ENCODE results near the gene CERS2.
A peak's percentile ranks its signal among the peaks of the same experiment; 100 is the strongest.
"Not testable (repeated sequence)": the region's sequence is repeated elsewhere in the genome, so short reads cannot be mapped to it uniquely, and the experiment has no call there.

The CERS2 gene

GRCh38 chr1:150961756-150962155, 12.9 kb downstream of the CERS2 start:
- no peak for TF ChIP-seq CTCF (conservative IDR thresholded peaks at IDR 0.05; ENCODE audit: low read depth, low read length)
- no peak overlapping the region for H3K4me3 ChIP-seq (ENCODE audit: low read depth, low read length)
- DNase-seq (ENCODE audit: low read depth) = no peak

DNA sequence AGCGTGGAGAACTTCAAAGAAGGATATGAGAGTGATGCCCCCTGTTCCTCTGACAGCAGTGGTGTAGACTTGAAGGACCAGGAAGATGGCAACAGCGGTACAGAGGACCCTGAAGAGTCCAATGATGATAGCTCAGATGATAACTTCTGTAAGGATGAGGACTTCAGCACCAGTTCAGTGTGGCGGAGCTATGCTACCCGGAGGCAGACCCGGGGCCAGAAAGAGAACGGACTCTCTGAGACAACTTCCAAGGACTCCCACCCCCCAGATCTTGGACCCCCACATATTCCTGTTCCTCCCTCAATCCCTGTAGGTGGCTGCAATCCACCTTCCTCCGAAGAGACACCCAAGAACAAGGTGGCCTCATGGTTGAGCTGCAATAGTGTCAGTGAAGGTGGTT, 14.0 kb downstream of the CERS2 start:
- DNase-seq (ENCODE audit: low read depth) = no peak
- no peak overlapping the region for H3K4me3 ChIP-seq (ENCODE audit: low read depth, low read length)
- TF ChIP-seq CTCF (conservative IDR thresholded peaks at IDR 0.05; ENCODE audit: low read depth, low read length) = no peak

GRCh38 chr1:150957666-150958065, 17.0 kb downstream of the CERS2 start:
- DNase-seq (ENCODE audit: low read depth) = no peak
- no peak for TF ChIP-seq CTCF (conservative IDR thresholded peaks at IDR 0.05; ENCODE audit: low read depth, low read length)
- no peak overlapping the region for H3K4me3 ChIP-seq (ENCODE audit: low read depth, low read length)

- H3K4me3 ChIP-seq (ENCODE audit: low read depth, low read length) = no peak overlapping the region
Observed at GRCh38 chr1:150955280-150955679, 19.4 kb downstream of the CERS2 start.

GRCh38 chr1:150954708-150955107, 19.9 kb downstream of the CERS2 start:
- TF ChIP-seq CTCF (conservative IDR thresholded peaks at IDR 0.05; ENCODE audit: low read depth, low read length) = no peak
- H3K4me3 ChIP-seq (ENCODE audit: low read depth, low read length) = no peak overlapping the region
- DNase-seq (ENCODE audit: low read depth) = no peak

More at GRCh38 chr1:150955280-150955679, 19.4 kb downstream of the CERS2 start:
- no peak for TF ChIP-seq CTCF (conservative IDR thresholded peaks at IDR 0.05; ENCODE audit: low read depth, low read length)
- DNase-seq (ENCODE audit: low read depth) = peak; percentile 55

GRCh38 chr1:150944856-150945255, 29.8 kb downstream of the CERS2 start:
- no peak for TF ChIP-seq CTCF (conservative IDR thresholded peaks at IDR 0.05; ENCODE audit: low read depth, low read length)
- no peak for DNase-seq (ENCODE audit: low read depth)
- H3K4me3 ChIP-seq (ENCODE audit: low read depth, low read length) = no peak overlapping the region

DNA sequence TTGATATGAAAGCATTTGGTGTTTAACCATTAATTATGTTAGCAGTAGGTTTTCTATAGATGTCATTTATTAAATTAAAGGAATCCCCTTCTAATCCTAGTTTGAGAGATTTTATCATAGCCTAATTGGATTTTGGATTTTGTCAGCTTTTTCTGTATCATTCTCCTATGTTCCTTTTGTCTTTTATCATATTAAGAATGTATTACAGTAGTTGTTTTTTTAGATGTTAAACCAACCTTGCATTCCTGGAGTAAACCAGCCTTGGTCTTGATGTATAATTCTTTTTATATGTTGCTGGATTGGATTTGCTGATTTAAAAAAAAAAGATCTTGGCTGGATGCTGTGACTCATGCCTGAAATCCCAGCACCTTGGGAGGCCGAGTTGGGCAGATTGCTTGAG, 42.9 kb downstream of the CERS2 start:
- DNase-seq (ENCODE audit: low read depth) = peak; percentile 28
- TF ChIP-seq CTCF (conservative IDR thresholded peaks at IDR 0.05; ENCODE audit: low read depth, low read length) = no peak
- H3K4me3 ChIP-seq (ENCODE audit: low read depth, low read length) = no peak overlapping the region

DNA sequence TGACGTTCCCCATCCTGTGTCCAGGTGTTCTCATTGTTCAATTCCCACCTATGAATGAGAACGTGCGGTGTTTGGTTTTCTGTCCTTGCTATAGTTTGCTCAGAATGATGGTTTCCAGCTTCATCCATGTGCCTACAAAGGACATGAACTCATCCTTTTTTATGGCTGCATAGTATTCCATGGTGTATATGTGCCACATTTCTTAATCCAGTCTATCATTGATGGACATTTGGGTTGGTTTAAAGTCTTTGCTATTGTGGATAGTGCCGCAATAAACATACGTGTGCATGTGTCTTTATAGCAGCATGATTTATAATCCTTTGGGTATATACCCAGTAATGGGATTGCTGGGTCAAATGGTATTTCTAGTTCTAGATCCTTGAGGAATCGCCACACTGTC, 45.9 kb downstream of the CERS2 start:
- not testable (repeated sequence) for DNase-seq (ENCODE audit: low read depth); H3K4me3 ChIP-seq (ENCODE audit: low read depth, low read length)

All from choroid plexus epithelial cell (primary cell).